GM19025 (cell line): Measurements from ENCODE around the gene CEP70.
"Not testable (repeated sequence)": the region's sequence is repeated elsewhere in the genome, so short reads cannot be mapped to it uniquely, and the experiment has no call there.

Source experiments
- ATAC-seq: cut with Tn5 transposase; IDR thresholded peaks from one replicate; pipeline ENCODE4 v1.9.1; 2021; ENCODE audit warnings: mild to moderate bottlenecking, low read depth, moderate library complexity; ENCODE audit not compliant: unreplicated experiment

CEP70 gene

DNA sequence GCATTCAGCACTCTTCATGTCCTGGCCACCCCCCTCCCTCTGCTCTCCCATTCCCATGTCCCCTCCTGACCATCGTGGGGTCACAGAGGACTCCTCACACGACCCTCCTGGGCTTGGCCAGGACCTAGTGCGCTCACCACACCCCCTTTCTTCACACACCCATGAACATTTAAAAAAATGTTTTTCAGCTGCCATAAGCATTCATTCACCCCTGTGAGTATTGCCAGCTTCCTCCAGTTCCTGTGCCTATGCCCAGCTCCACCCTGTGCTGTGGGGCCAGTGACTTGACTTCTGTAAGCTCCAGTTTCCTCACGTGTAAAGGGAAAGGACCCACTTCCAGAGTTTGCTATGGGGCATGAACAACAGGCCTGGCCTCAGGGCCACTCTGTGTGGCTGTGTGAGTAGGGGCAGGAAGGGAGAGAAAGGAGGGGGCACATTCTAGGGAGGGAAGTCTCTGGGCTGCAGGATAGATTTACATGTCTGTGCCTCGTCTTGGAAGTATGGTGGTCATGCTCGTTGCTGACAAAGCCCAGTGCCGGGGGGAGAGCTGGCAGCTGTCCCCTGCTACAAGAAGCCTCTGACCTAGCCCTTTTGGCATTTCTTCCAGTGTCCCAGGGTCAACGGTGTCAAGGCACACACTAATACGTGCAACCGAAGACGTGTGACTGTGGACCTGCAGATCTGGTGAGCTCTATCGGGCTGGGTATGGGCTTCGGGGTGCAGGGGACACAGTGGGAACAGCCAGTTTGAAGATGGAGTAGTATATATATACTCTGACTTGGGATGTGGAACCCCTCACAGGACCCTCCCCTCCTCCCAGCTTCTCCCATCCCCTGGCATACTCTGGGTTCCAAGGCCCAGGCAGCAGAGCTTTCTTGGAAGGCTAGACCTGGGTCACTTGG is 136.8 kb downstream of the CEP70 start:
- ATAC-seq = no peak

DNA sequence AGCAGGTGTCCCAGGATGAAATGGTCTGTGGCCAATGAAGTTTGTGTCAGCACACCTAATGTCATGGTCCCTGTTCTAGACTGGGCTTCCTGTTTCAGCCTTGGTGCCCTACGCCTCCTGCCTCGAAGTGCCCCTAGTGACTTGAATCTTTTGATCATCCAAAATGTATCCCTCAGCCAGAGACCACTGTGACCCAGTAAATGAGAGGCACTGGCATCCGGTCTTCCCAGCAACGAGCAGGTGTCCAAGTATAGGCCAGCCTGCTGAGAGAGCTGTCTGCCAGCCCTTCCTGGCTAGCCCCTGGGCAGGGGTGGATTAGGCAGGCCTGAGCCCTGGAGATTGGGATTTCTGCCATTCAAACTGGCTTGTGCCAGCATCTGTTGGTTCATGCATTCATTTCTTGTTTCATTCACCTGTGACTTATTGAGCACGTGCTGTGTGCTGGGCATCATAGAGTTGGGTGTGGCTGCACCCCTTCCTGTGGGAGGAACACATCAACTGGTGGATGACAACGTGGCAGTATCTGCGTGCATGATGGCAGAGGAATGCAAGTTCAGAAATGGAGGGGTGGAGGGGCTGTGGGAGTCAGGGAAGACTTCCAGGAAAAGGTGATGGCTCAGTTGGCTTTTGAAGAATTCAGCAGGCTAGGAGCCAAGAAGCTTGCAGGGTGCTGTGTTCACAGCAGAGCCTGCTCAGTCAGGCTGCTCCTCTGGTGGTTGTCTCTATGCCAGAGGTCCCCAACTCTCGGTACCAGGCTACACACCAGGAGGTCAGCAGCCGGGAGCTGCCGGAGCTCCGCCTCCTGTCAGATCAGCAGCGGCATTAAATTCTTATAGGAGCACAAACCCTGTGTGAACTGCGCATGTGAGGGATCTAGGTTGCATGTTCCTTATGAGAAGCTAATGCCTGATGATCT is 138.0 kb downstream of the CEP70 start:
- ATAC-seq = no peak

- ATAC-seq = not testable (repeated sequence)
Measured at GRCh38 chr3:138453940-138454339, 140.1 kb downstream of the CEP70 start.

DNA sequence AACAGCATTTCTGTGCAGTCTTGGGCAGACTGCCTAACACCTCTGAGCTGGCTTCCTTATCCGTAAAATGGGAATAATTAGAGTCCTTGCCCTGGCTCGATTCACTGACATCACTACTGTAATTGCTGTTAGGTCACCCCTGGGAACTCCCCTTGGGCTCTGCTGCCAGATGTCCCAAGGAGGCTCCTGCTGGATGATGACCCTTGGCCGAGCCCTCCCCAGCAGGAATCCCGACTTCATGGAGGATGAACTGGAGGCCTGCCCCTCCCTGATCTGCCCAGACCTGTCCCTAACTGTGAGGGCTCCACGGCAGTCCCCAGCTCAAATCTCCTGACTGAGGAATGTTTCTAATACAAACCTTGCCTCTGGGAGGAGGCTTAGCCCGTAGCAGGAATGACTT is 141.6 kb downstream of the CEP70 start:
- ATAC-seq = no peak

GRCh38 chr3:138451595-138452162 is 142.4 kb downstream of the CEP70 start:
- ATAC-seq = no peak

- ATAC-seq = no peak
Measured at GRCh38 chr3:138450704-138451424, 143.2 kb downstream of the CEP70 start.

GRCh38 chr3:138450181-138450580 is 143.9 kb downstream of the CEP70 start:
- ATAC-seq = no peak

- no peak for ATAC-seq
Measured at GRCh38 chr3:138449490-138449889, 144.6 kb downstream of the CEP70 start.

DNA sequence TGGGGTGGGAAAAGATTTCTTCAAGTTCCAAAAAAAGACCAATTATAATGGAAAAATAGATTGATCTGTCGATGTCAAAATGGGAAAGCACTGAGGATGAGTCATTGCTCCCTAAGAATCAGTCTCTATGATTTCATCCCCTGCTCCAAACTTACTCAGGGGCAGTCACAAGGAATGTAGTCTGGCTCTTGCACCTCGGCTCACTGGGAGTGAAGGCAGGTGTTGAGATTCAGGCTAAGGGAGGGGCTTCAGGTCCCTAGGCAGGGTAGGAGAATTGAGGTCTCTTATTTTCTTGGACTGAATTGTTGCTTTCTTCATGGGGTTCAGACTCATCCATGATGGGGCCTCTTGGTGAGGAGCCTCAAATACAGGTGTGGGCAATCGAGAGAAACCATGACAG is 145.4 kb downstream of the CEP70 start:
- no peak for ATAC-seq

DNA sequence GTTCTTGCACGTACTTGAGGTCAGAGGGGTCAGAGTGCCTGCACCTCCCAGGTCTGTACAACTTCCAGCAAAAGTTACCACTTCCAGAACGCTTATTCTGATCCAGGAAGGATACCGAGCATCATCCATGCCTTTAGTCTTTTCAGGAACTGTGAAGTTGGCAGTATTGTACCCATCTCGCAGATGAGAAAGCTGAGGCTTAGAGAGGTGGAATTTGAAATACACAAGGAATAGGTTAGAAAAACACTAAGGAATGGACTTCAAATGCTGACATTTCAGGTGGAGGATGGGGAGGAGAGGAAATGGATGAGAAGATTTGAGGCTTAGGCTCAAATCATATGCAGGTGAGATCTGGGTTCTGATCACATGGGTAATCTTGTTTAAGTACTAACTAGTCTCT is 148.4 kb downstream of the CEP70 start:
- no peak for ATAC-seq

- ATAC-seq = no peak
Measured at GRCh38 chr3:138445236-138445635, 148.8 kb downstream of the CEP70 start.
